HepG2 (cell line): Measurements from ENCODE around the gene MBLAC1. TPM values are rescaled to one million over a fixed set of nuclear protein-coding genes. Genes with fewer than 3 reads are reported as not detected.
A peak's percentile ranks its signal among the peaks of the same experiment; 100 is the strongest.

Experiments
- CREBL2 ChIP-seq: sonication (generic); formaldehyde crosslinking; IDR thresholded peaks from 2 replicates; pipeline ENCODE4 v1.8.1; 2023; ENCODE audit warnings: missing genetic modification reagents, mild to moderate bottlenecking, borderline replicate concordance
- HDAC2 ChIP-seq: sonication (generic); formaldehyde crosslinking; IDR thresholded peaks from 2 replicates; pipeline ENCODE4 v1.4.0; 2020; ENCODE audit warnings: missing genetic modification reagents
- HNF1B ChIP-seq: sonication (generic); formaldehyde crosslinking; IDR thresholded peaks from 2 replicates; pipeline ENCODE4 v1.5.1; 2020; ENCODE audit warnings: mild to moderate bottlenecking, moderate library complexity, missing genetic modification reagents
- HOXA3 ChIP-seq: sonication (generic); formaldehyde crosslinking; IDR thresholded peaks from 2 replicates; pipeline ENCODE4 v1.5.0; 2020; ENCODE audit warnings: missing genetic modification reagents
- MAFF ChIP-seq: IDR thresholded peaks from 2 replicates; pipeline ENCODE4 v1.6.1; 2011; ENCODE audit warnings: low read depth, low read length, improper control_type of control experiment
- MLX ChIP-seq: IDR thresholded peaks from 2 replicates; pipeline ENCODE4 v1.6.1; 2016
- SIX4 ChIP-seq: sonication (generic); formaldehyde crosslinking; IDR thresholded peaks from 2 replicates; pipeline ENCODE4 v1.4.0; 2020; ENCODE audit warnings: missing genetic modification reagents
- SMC3 ChIP-seq: IDR thresholded peaks from 2 replicates; pipeline ENCODE4 v1.6.1; 2011; ENCODE audit warnings: low read length, improper control_type of control experiment
- ZBTB46 ChIP-seq: sonication (generic); formaldehyde crosslinking; IDR thresholded peaks from 2 replicates; pipeline ENCODE4 v1.4.0; 2020; ENCODE audit warnings: mild to moderate bottlenecking, missing genetic modification reagents, borderline replicate concordance
- ZNF180 ChIP-seq: sonication (generic); formaldehyde crosslinking; IDR thresholded peaks from 2 replicates; pipeline ENCODE4 v1.4.0; 2020; ENCODE audit warnings: low read depth, missing genetic modification reagents, borderline replicate concordance
- ZNF451 ChIP-seq: sonication (generic); formaldehyde crosslinking; IDR thresholded peaks from 2 replicates; pipeline ENCODE4 v1.5.0; 2020; ENCODE audit warnings: mild to moderate bottlenecking, missing genetic modification reagents
- ZNF720 ChIP-seq: sonication (generic); formaldehyde crosslinking; IDR thresholded peaks from 2 replicates; pipeline ENCODE4 v1.4.0; 2020; ENCODE audit warnings: missing genetic modification reagents
- ZNF740 ChIP-seq: sonication (generic); formaldehyde crosslinking; IDR thresholded peaks from 2 replicates; pipeline ENCODE4 v1.4.0; 2020; ENCODE audit warnings: missing genetic modification reagents
- ZSCAN29 ChIP-seq: sonication (generic); formaldehyde crosslinking; conservative IDR thresholded peaks from 2 replicates; pipeline ENCODE4 v1.4.0; 2020; ENCODE audit warnings: mild to moderate bottlenecking, missing genetic modification reagents
- polyA plus RNA-seq, 8 experiments: library from polyadenylated mRNA; depleted of rRNA in 3 of 8; stranded (reverse) in 7 of 8; unstranded in 1 of 8; fragments of >200 nt; fragmentation: Illumina TruSeq in 4 of 8; extraction: Trizol in 4 of 8; gene quantifications; 2 replicates each; pipeline versions ENCODE4 v1.2.1 to v1.2.3, GENCODE V29; 2011 to 2016; ENCODE audit warnings: low read depth in 4 of 8, missing spikeins in 1 of 8, mixed read lengths in 1 of 8; ENCODE audit not compliant: insufficient read depth in 1 of 8
- total RNA-seq, 5 experiments: library from RNA; depleted of rRNA; stranded (reverse); fragments of >200 nt; fragmentation: Illumina TruSeq; extraction: Trizol; gene quantifications; 2 replicates each; pipeline ENCODE4 v1.2.3, GENCODE V29; 2016; ENCODE audit warnings: low read depth in 1 of 5
- TF ChIP-seq, protein P1 (sequence below): sonication (generic); formaldehyde crosslinking; IDR thresholded peaks from 2 replicates; pipeline ENCODE4 v1.4.0; 2020; ENCODE audit warnings: missing genetic modification reagents
- TF ChIP-seq, protein P2 (sequence below): sonication (generic); formaldehyde crosslinking; IDR thresholded peaks from 2 replicates; pipeline ENCODE4 v1.5.0; 2020; ENCODE audit warnings: mild to moderate bottlenecking, missing genetic modification reagents, borderline replicate concordance
- TF ChIP-seq, protein P3 (sequence below): sonication (generic); formaldehyde crosslinking; IDR thresholded peaks from 2 replicates; pipeline ENCODE4 v1.4.0; 2020; ENCODE audit warnings: mild to moderate bottlenecking, missing genetic modification reagents

MBLAC1 gene
- total and polyA plus RNA-seq, 2 of the 13 experiments (the other 11 are each of a cell fraction or from before 2014, with no cell fraction given): 0.79 to 2.1 TPM

GRCh38 chr7:100101016-100101862, 25.5 kb upstream of the MBLAC1 start, which contains the start of the genes AP4M1 and MCM7 (continued):
- TF ChIP-seq HNF1B (CRISPR knock-in tag): no peak
- TF ChIP-seq CREBL2 (CRISPR knock-in tag): 0 out of 2 replicates have a peak, but pooled peaks have one; percentile 28
- no peak for TF ChIP-seq ZNF451 (CRISPR knock-in tag)
- no peak for TF ChIP-seq ZNF740 (CRISPR knock-in tag)
- no peak for TF ChIP-seq ZBTB46 (CRISPR knock-in tag)
- TF ChIP-seq, protein P1, sequence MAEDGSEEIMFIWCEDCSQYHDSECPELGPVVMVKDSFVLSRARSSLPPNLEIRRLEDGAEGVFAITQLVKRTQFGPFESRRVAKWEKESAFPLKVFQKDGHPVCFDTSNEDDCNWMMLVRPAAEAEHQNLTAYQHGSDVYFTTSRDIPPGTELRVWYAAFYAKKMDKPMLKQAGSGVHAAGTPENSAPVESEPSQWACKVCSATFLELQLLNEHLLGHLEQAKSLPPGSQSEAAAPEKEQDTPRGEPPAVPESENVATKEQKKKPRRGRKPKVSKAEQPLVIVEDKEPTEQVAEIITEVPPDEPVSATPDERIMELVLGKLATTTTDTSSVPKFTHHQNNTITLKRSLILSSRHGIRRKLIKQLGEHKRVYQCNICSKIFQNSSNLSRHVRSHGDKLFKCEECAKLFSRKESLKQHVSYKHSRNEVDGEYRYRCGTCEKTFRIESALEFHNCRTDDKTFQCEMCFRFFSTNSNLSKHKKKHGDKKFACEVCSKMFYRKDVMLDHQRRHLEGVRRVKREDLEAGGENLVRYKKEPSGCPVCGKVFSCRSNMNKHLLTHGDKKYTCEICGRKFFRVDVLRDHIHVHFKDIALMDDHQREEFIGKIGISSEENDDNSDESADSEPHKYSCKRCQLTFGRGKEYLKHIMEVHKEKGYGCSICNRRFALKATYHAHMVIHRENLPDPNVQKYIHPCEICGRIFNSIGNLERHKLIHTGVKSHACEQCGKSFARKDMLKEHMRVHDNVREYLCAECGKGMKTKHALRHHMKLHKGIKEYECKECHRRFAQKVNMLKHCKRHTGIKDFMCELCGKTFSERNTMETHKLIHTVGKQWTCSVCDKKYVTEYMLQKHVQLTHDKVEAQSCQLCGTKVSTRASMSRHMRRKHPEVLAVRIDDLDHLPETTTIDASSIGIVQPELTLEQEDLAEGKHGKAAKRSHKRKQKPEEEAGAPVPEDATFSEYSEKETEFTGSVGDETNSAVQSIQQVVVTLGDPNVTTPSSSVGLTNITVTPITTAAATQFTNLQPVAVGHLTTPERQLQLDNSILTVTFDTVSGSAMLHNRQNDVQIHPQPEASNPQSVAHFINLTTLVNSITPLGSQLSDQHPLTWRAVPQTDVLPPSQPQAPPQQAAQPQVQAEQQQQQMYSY (CRISPR knock-in tag): no peak; the same call in 1 of the 2 replicates
- no peak for TF ChIP-seq MAFF
- no peak for TF ChIP-seq ZSCAN29
- no peak for TF ChIP-seq SMC3
- TF ChIP-seq SIX4 (CRISPR knock-in tag): no peak
- no peak for TF ChIP-seq HOXA3 (CRISPR knock-in tag)
- TF ChIP-seq, protein P2, sequence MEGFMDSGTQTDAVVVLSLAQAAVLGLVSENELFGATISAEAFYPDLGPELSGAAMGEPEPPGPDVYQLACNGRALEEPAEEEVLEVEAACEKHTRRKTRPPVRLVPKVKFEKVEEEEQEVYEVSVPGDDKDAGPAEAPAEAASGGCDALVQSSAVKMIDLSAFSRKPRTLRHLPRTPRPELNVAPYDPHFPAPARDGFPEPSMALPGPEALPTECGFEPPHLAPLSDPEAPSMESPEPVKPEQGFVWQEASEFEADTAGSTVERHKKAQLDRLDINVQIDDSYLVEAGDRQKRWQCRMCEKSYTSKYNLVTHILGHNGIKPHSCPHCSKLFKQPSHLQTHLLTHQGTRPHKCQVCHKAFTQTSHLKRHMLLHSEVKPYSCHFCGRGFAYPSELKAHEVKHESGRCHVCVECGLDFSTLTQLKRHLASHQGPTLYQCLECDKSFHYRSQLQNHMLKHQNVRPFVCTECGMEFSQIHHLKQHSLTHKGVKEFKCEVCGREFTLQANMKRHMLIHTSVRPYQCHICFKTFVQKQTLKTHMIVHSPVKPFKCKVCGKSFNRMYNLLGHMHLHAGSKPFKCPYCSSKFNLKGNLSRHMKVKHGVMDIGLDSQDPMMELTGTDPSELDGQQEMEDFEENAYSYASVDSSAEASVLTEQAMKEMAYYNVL (CRISPR knock-in tag): no peak
- TF ChIP-seq ZNF720 (CRISPR knock-in tag): no peak
- no peak for TF ChIP-seq ZNF180 (CRISPR knock-in tag)
- TF ChIP-seq MLX: no peak
- TF ChIP-seq, protein P3, sequence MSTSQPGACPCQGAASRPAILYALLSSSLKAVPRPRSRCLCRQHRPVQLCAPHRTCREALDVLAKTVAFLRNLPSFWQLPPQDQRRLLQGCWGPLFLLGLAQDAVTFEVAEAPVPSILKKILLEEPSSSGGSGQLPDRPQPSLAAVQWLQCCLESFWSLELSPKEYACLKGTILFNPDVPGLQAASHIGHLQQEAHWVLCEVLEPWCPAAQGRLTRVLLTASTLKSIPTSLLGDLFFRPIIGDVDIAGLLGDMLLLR (CRISPR knock-in tag): peak; percentile 76; the same call in 1 of the 2 replicates
- TF ChIP-seq HDAC2 (CRISPR knock-in tag): peak; percentile 32; the same call in 1 of the 2 replicates
